ENCODE measurements around the gene SUGCT. TPM values are rescaled to one million over a fixed set of nuclear protein-coding genes. Genes with fewer than 3 reads are reported as not detected.

Gene SUGCT
- total RNA-seq, 1 experiment from 2014 or later = 4.6 TPM

DNA sequence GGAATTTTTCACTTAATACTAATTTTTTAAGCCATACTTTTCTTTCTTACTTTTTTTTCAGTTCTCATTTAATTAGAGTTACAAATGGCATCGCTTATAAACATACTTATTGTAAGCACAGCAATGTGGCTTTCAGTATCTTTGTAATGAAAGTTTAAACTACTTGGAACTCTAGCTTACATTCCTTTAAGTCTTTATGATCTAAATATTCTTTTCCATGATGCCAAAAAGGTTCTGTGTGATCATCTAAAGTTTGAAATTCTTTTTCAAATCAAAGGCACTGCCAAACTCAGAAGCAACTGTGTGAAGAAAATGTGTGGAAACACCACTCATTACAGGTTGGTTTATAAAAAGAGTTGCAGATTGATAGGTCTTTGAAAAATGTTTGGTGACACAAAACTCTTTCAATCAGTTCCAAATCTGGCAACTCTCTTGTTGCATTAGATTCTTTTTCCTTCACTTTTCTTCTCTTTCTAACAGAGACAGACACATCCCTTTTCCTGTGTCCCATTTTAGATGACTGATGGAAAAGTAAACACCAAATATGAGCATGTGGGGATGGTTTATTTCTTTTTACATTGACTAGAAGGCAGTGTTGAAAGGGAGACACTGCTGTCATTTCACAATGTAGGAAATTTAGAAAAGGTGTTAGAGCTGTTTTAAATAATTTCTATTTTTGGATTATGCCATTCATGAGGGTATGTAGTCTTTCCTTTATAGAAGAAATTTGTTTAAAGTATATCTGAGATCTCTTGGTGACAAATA lies 392.3 kb downstream of the SUGCT start:
- TF ChIP-seq CREM (CRISPR knock-in tag; IDR thresholded peaks at IDR 0.05) = no peak
- TF ChIP-seq, protein P1, sequence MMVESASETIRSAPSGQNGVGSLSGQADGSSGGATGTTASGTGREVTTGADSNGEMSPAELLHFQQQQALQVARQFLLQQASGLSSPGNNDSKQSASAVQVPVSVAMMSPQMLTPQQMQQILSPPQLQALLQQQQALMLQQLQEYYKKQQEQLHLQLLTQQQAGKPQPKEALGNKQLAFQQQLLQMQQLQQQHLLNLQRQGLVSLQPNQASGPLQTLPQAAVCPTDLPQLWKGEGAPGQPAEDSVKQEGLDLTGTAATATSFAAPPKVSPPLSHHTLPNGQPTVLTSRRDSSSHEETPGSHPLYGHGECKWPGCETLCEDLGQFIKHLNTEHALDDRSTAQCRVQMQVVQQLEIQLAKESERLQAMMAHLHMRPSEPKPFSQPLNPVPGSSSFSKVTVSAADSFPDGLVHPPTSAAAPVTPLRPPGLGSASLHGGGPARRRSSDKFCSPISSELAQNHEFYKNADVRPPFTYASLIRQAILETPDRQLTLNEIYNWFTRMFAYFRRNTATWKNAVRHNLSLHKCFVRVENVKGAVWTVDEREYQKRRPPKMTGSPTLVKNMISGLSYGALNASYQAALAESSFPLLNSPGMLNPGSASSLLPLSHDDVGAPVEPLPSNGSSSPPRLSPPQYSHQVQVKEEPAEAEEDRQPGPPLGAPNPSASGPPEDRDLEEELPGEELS (CRISPR knock-in tag; IDR thresholded peaks at IDR 0.05) = no peak
- no peak for TF ChIP-seq FOXK1 (CRISPR knock-in tag; IDR thresholded peaks at IDR 0.05)
- TF ChIP-seq ZSCAN18 (CRISPR knock-in tag; IDR thresholded peaks at IDR 0.05) = no peak
- TF ChIP-seq GRHL2 (CRISPR knock-in tag; IDR thresholded peaks at IDR 0.05; ENCODE audit: insufficient replicate concordance, severe bottlenecking) = no peak
- TF ChIP-seq, protein P2, sequence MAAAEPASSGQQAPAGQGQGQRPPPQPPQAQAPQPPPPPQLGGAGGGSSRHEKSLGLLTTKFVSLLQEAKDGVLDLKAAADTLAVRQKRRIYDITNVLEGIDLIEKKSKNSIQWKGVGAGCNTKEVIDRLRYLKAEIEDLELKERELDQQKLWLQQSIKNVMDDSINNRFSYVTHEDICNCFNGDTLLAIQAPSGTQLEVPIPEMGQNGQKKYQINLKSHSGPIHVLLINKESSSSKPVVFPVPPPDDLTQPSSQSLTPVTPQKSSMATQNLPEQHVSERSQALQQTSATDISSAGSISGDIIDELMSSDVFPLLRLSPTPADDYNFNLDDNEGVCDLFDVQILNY (CRISPR knock-in tag; IDR thresholded peaks at IDR 0.05) = no peak
- no peak for TF ChIP-seq IRF2 (CRISPR knock-in tag; IDR thresholded peaks at IDR 0.05; ENCODE audit: borderline replicate concordance, low read depth)
- no peak for TF ChIP-seq TEAD4 (CRISPR knock-in tag; IDR thresholded peaks at IDR 0.05)
- TF ChIP-seq USF2 (CRISPR knock-in tag; IDR thresholded peaks at IDR 0.05) = no peak
- no peak for TF ChIP-seq NR3C1 (CRISPR knock-in tag; conservative IDR thresholded peaks at IDR 0.05; ENCODE audit: low read depth)
- TF ChIP-seq AFF4 (CRISPR knock-in tag; IDR thresholded peaks at IDR 0.05; ENCODE audit: borderline replicate concordance) = no peak
- ATAC-seq (no peak), DNase-seq (ENCODE audit: low spot score) (no peak)
- CTCF ChIA-PET = no interaction called here
- POLR2A ChIA-PET = no interaction called here
- H3K4me3 Mint-ChIP-seq = no peak overlapping the region
- no peaks in the 10 kb centered on the region for H3K9me3 Mint-ChIP-seq
- no peaks in the 10 kb centered on the region for H3K27me3 Mint-ChIP-seq (ENCODE audit: low read depth)
- no peaks in the 10 kb centered on the region for H3K36me3 Mint-ChIP-seq
- no peaks in the 10 kb centered on the region for H3K4me1 Mint-ChIP-seq
- no peak overlapping the region for H3K27ac Mint-ChIP-seq

DNA sequence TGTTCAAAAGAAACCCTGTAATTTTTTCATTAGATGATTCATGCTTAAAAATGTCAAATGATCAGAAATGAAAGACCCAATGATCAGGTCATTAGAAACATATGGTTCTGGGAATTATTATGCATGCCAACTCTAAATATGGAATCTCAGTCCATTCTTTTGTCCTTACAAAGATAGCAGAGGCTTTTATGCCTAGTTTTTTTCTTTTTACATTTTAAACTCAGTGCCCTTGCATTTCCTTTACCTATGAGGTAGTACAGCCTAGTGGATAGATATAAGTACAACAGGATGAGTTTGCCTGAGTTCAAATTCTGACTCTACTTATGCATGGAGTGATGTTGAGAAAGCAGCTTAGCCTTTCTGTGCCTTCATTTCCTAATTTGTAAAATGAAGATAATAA lies 392.9 kb downstream of the SUGCT start:
- CTCF ChIA-PET = no interaction called here
- no peaks in the 10 kb centered on the region for H3K36me3 Mint-ChIP-seq
- ATAC-seq (no peak), DNase-seq (ENCODE audit: low spot score) (no peak)
- H3K4me3 Mint-ChIP-seq = no peak overlapping the region
- POLR2A ChIA-PET = no interaction called here
- H3K27me3 Mint-ChIP-seq (ENCODE audit: low read depth) = no peaks in the 10 kb centered on the region
- H3K27ac Mint-ChIP-seq = no peak overlapping the region
- no peaks in the 10 kb centered on the region for H3K9me3 Mint-ChIP-seq
- H3K4me1 Mint-ChIP-seq = no peaks in the 10 kb centered on the region
- TF ChIP-seq, protein P3, sequence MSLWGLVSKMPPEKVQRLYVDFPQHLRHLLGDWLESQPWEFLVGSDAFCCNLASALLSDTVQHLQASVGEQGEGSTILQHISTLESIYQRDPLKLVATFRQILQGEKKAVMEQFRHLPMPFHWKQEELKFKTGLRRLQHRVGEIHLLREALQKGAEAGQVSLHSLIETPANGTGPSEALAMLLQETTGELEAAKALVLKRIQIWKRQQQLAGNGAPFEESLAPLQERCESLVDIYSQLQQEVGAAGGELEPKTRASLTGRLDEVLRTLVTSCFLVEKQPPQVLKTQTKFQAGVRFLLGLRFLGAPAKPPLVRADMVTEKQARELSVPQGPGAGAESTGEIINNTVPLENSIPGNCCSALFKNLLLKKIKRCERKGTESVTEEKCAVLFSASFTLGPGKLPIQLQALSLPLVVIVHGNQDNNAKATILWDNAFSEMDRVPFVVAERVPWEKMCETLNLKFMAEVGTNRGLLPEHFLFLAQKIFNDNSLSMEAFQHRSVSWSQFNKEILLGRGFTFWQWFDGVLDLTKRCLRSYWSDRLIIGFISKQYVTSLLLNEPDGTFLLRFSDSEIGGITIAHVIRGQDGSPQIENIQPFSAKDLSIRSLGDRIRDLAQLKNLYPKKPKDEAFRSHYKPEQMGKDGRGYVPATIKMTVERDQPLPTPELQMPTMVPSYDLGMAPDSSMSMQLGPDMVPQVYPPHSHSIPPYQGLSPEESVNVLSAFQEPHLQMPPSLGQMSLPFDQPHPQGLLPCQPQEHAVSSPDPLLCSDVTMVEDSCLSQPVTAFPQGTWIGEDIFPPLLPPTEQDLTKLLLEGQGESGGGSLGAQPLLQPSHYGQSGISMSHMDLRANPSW (CRISPR knock-in tag; conservative IDR thresholded peaks at IDR 0.05; ENCODE audit: low read depth) = no peak
- TF ChIP-seq CDX4 (CRISPR knock-in tag; IDR thresholded peaks at IDR 0.05; ENCODE audit: borderline replicate concordance) = no peak
- no peak for TF ChIP-seq JAZF1 (CRISPR knock-in tag; IDR thresholded peaks at IDR 0.05)
- TF ChIP-seq TEAD1 (CRISPR knock-in tag; IDR thresholded peaks at IDR 0.05) = no peak
- no peak for TF ChIP-seq OVOL2 (CRISPR knock-in tag; IDR thresholded peaks at IDR 0.05; ENCODE audit: borderline replicate concordance)
- TF ChIP-seq CBFB (CRISPR knock-in tag; IDR thresholded peaks at IDR 0.05; ENCODE audit: low read depth) = no peak
- no peak for TF ChIP-seq ATF6 (CRISPR knock-in tag; IDR thresholded peaks at IDR 0.05)
